HEK293 (cell line): Measurements from ENCODE around the gene DEDD.

Experiments
- BCL11B ChIP-seq: fragments of 450-650 bp; formaldehyde crosslinking; IDR thresholded peaks from 2 replicates; pipeline ENCODE4 v1.5.1; 2016; ENCODE audit warnings: low read depth, missing biosample characterization, missing genetic modification characterization
- HIC1 ChIP-seq: fragments of 450-650 bp; formaldehyde crosslinking; IDR thresholded peaks from 2 replicates; pipeline ENCODE4 v1.5.1; 2016; ENCODE audit warnings: missing biosample characterization, missing genetic modification characterization
- HOXA7 ChIP-seq: sonication (generic); formaldehyde crosslinking; IDR thresholded peaks from 2 replicates; pipeline ENCODE4 v1.8.1; 2022; ENCODE audit warnings: missing genetic modification reagents, borderline replicate concordance
- HOXD13 ChIP-seq: sonication (generic); formaldehyde crosslinking; IDR thresholded peaks from 2 replicates; pipeline ENCODE4 v1.8.0; 2022; ENCODE audit warnings: missing genetic modification reagents, borderline replicate concordance
- MYNN ChIP-seq: fragments of 450-650 bp; formaldehyde crosslinking; IDR thresholded peaks from 2 replicates; pipeline ENCODE4 v1.5.1; 2016; ENCODE audit warnings: missing biosample characterization, missing genetic modification characterization, borderline replicate concordance
- MZF1 ChIP-seq: fragments of 450-650 bp; formaldehyde crosslinking; IDR thresholded peaks from 2 replicates; pipeline ENCODE4 v1.5.1; 2017; ENCODE audit warnings: missing biosample characterization, missing genetic modification characterization, borderline replicate concordance
- PRDM4 ChIP-seq: fragments of 450-650 bp; formaldehyde crosslinking; IDR thresholded peaks from 2 replicates; pipeline ENCODE4 v1.5.1; 2017; ENCODE audit warnings: missing biosample characterization, missing genetic modification characterization
- REPIN1 ChIP-seq: fragments of 450-650 bp; formaldehyde crosslinking; IDR thresholded peaks from 2 replicates; pipeline ENCODE4 v1.5.1; 2017; ENCODE audit warnings: missing biosample characterization, missing genetic modification characterization, low read depth
- TRIM28 ChIP-seq: IDR thresholded peaks from 2 replicates; pipeline ENCODE4 v1.6.1; 2011; ENCODE audit warnings: low read length, control low read depth, borderline replicate concordance
- YY1 ChIP-seq: fragments of 450-650 bp; formaldehyde crosslinking; IDR thresholded peaks from 2 replicates; pipeline ENCODE4 v1.5.1; 2018; ENCODE audit warnings: missing biosample characterization, missing genetic modification characterization
- ZBTB11 ChIP-seq: fragments of 450-650 bp; formaldehyde crosslinking; conservative IDR thresholded peaks from 2 replicates; pipeline ENCODE4 v1.5.1; 2016; ENCODE audit warnings: low read depth, missing biosample characterization, missing genetic modification characterization
- ZBTB20 ChIP-seq: fragments of 450-650 bp; formaldehyde crosslinking; IDR thresholded peaks from 2 replicates; pipeline ENCODE4 v1.5.1; 2016; ENCODE audit warnings: missing biosample characterization, missing genetic modification characterization
- ZNF169 ChIP-seq: fragments of 450-650 bp; formaldehyde crosslinking; IDR thresholded peaks from 2 replicates; pipeline ENCODE4 v1.5.1; 2016; ENCODE audit warnings: missing biosample characterization, missing genetic modification characterization
- ZNF223 ChIP-seq: fragments of 450-650 bp; formaldehyde crosslinking; IDR thresholded peaks from 2 replicates; pipeline ENCODE4 v1.5.1; 2016; ENCODE audit warnings: missing biosample characterization, missing genetic modification characterization
- ZNF335 ChIP-seq: fragments of 450-650 bp; formaldehyde crosslinking; conservative IDR thresholded peaks from 2 replicates; pipeline ENCODE4 v1.5.1; 2016; ENCODE audit warnings: missing biosample characterization, missing genetic modification characterization
- ZNF544 ChIP-seq: fragments of 450-650 bp; formaldehyde crosslinking; IDR thresholded peaks from 2 replicates; pipeline ENCODE4 v1.5.0; 2017; ENCODE audit warnings: missing biosample characterization, missing genetic modification characterization
- ZNF596 ChIP-seq: fragments of 450-650 bp; IDR thresholded peaks from 2 replicates; pipeline ENCODE4 v1.5.0; 2018; ENCODE audit warnings: missing biosample characterization, mild to moderate bottlenecking, missing genetic modification characterization, moderate library complexity
- ZNF658 ChIP-seq: fragments of 450-650 bp; formaldehyde crosslinking; IDR thresholded peaks from 2 replicates; pipeline ENCODE4; 2016; ENCODE audit warnings: missing biosample characterization, missing genetic modification characterization
- ZNF670 ChIP-seq: fragments of 450-650 bp; formaldehyde crosslinking; IDR thresholded peaks from 2 replicates; pipeline ENCODE4 v1.5.1; 2016; ENCODE audit warnings: missing biosample characterization, missing genetic modification characterization, low read depth
- ZNF677 ChIP-seq: fragments of 450-650 bp; IDR thresholded peaks from 2 replicates; pipeline ENCODE4 v1.5.0; 2018; ENCODE audit warnings: missing biosample characterization, mild to moderate bottlenecking, missing genetic modification characterization, moderate library complexity
- ZSCAN30 ChIP-seq: fragments of 450-650 bp; IDR thresholded peaks from 2 replicates; pipeline ENCODE4 v1.5.1; 2018; ENCODE audit warnings: missing biosample characterization, mild to moderate bottlenecking, missing genetic modification characterization, moderate library complexity
- ZSCAN4 ChIP-seq: fragments of 450-650 bp; formaldehyde crosslinking; IDR thresholded peaks from 2 replicates; pipeline ENCODE4 v1.5.1; 2017; ENCODE audit warnings: missing biosample characterization, missing genetic modification characterization
- TF ChIP-seq, protein P1 (sequence below): fragments of 450-650 bp; formaldehyde crosslinking; IDR thresholded peaks from 2 replicates; pipeline ENCODE4 v1.5.1; 2016; ENCODE audit warnings: missing biosample characterization, missing genetic modification characterization
- TF ChIP-seq, protein P2 (sequence below): fragments of 450-650 bp; formaldehyde crosslinking; IDR thresholded peaks from 2 replicates; pipeline ENCODE4; 2016; ENCODE audit warnings: missing biosample characterization, missing genetic modification characterization
- TF ChIP-seq, protein P3 (sequence below): fragments of 450-650 bp; formaldehyde crosslinking; IDR thresholded peaks from 2 replicates; pipeline ENCODE4 v1.5.1; 2016; ENCODE audit warnings: missing biosample characterization, missing genetic modification characterization

DEDD gene

GRCh38 chr1:161153682-161154337 is 21.3 kb upstream of the DEDD start, which contains the start of gene UFC1 (continued):
- no peak for TF ChIP-seq HIC1 (tag by site-specific recombination)
- peak; percentile 94 for TF ChIP-seq ZNF335 (tag by site-specific recombination)
- TF ChIP-seq ZNF677, result no peak
- TF ChIP-seq, protein P1, sequence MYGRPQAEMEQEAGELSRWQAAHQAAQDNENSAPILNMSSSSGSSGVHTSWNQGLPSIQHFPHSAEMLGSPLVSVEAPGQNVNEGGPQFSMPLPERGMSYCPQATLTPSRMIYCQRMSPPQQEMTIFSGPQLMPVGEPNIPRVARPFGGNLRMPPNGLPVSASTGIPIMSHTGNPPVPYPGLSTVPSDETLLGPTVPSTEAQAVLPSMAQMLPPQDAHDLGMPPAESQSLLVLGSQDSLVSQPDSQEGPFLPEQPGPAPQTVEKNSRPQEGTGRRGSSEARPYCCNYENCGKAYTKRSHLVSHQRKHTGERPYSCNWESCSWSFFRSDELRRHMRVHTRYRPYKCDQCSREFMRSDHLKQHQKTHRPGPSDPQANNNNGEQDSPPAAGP (tag by site-specific recombination), result 0 out of 2 replicates have a peak, but pooled peaks have one; percentile 86
- peak; percentile 40; the same call in 1 of the 2 replicates for TF ChIP-seq ZSCAN4
- TF ChIP-seq TRIM28, result peak; percentile 97
- peak; percentile 99 for TF ChIP-seq ZBTB11 (tag by site-specific recombination)
- no peak for TF ChIP-seq ZNF658 (tag by site-specific recombination)
- TF ChIP-seq REPIN1 (tag by site-specific recombination), result no peak; the same call in 1 of the 2 replicates
- peak; percentile 85 for TF ChIP-seq MZF1 (tag by site-specific recombination)
- TF ChIP-seq, protein P2, sequence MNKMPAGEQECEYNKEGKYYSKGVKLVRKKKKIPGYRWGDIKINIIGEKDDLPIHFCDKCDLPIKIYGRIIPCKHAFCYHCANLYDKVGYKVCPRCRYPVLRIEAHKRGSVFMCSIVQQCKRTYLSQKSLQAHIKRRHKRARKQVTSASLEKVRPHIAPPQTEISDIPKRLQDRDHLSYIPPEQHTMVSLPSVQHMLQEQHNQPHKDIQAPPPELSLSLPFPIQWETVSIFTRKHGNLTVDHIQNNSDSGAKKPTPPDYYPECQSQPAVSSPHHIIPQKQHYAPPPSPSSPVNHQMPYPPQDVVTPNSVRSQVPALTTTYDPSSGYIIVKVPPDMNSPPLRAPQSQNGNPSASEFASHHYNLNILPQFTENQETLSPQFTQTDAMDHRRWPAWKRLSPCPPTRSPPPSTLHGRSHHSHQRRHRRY (tag by site-specific recombination), result no peak
- peak; percentile 82; the same call in 1 of the 2 replicates for TF ChIP-seq ZBTB20 (tag by site-specific recombination)
- no peak for TF ChIP-seq ZNF596 (tag by site-specific recombination)
- no peak for TF ChIP-seq ZNF169 (tag by site-specific recombination)
- TF ChIP-seq YY1, result peak; percentile 99
- TF ChIP-seq HOXA7, result no peak
- TF ChIP-seq, protein P3, sequence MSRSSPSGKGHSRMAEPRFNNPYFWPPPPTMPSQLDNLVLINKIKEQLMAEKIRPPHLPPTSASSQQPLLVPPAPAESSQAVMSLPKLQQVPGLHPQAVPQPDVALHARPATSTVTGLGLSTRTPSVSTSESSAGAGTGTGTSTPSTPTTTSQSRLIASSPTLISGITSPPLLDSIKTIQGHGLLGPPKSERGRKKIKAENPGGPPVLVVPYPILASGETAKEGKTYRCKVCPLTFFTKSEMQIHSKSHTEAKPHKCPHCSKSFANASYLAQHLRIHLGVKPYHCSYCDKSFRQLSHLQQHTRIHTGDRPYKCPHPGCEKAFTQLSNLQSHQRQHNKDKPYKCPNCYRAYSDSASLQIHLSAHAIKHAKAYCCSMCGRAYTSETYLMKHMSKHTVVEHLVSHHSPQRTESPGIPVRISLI (tag by site-specific recombination), result no peak
- TF ChIP-seq HOXD13 (CRISPR knock-in tag), result no peak
- TF ChIP-seq MYNN (tag by site-specific recombination), result no peak
- peak; percentile 46; the same call in 1 of the 2 replicates for TF ChIP-seq PRDM4 (tag by site-specific recombination)
- peak; percentile 58; the same call in 1 of the 2 replicates for TF ChIP-seq ZSCAN30
- no peak for TF ChIP-seq ZNF670 (tag by site-specific recombination)
- no peak for TF ChIP-seq ZNF223
- TF ChIP-seq BCL11B, result no peak
- TF ChIP-seq ZNF544 (tag by site-specific recombination), result no peak
